ENCODE results near the gene MVK.

- TF ChIP-seq CTCF (conservative IDR thresholded peaks at IDR 0.05 in 1 of 2, IDR thresholded peaks at IDR 0.05 in 1 of 2; ENCODE audit: extremely low read depth in 1 of 2, insufficient read depth in 1 of 2, low read depth in 1 of 2, low read length in 2 of 2) (no peak), EZH2 (IDR thresholded peaks at IDR 0.05; ENCODE audit: borderline replicate concordance, low read length) (no peak)
Observed at GRCh38 chr12:109642506-109643132, 69.0 kb downstream of the MVK start.
